ENCODE data around the gene GSTT2B.
"Not testable (repeated sequence)": the region's sequence is repeated elsewhere in the genome, so short reads cannot be mapped to it uniquely, and the experiment has no call there.

GSTT2B gene, protein sequence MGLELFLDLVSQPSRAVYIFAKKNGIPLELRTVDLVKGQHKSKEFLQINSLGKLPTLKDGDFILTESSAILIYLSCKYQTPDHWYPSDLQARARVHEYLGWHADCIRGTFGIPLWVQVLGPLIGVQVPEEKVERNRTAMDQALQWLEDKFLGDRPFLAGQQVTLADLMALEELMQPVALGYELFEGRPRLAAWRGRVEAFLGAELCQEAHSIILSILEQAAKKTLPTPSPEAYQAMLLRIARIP

DNA sequence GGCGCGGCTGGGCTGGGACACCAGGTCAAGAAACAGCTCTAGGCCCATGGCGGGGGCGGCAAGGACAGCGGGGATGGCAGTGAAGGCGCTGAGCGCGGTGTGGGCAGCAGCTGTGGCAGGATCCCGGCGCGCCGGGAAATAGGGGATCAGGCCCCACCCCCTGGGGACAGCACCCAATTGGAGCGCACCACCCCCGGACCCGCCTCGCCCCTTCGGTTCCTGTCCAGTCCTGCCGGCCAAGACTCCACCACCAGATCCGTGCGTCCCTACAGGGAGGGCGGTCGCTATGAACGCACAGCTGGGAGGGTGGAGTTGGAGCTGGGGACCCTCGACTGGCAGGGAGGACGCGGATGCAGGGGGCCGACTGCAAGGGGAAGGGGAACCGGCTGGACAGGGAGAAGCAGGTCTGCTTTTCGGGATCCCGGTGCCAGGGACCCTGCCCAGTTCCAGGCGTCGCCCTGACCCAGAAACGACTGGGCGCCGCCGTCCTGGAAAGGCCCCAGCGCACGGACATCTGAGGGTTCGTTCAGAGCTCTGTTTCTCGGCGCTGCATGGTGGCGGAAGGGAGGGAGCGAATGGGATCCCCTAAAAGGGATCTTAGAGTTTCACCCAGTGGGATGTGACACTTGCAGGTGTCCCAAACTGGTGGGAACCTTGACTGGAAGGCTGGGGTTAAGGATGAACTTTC, at the start of gene GSTT2B:
Gene GSTT2B, minus strand, starts transcription at position 112 of the 688 bp plus-strand sequence. Its CDS starts 64 bp downstream, at position 48.
- not testable (repeated sequence) for DNase-seq (ENCODE audit: low spot score)

DNA sequence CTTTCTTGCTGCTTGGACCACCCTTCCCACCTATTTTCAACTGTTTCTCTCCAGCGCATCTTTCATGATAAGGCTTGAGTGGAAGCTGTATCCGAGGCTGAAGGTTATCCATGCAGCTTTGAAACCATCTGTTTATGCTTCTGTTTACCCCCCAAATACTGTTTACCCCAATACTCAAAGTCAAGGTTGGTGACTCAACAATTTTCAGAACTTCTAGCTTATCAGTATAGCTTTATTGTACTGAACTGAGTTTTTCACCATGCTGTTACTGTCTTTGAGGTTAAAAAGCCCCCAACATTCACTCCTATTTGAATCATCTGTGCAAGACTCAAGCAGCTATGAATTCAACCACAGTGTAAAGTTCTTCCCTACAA, 49.0 kb upstream of the GSTT2B start:
- no peak for DNase-seq (ENCODE audit: low spot score)

DNA sequence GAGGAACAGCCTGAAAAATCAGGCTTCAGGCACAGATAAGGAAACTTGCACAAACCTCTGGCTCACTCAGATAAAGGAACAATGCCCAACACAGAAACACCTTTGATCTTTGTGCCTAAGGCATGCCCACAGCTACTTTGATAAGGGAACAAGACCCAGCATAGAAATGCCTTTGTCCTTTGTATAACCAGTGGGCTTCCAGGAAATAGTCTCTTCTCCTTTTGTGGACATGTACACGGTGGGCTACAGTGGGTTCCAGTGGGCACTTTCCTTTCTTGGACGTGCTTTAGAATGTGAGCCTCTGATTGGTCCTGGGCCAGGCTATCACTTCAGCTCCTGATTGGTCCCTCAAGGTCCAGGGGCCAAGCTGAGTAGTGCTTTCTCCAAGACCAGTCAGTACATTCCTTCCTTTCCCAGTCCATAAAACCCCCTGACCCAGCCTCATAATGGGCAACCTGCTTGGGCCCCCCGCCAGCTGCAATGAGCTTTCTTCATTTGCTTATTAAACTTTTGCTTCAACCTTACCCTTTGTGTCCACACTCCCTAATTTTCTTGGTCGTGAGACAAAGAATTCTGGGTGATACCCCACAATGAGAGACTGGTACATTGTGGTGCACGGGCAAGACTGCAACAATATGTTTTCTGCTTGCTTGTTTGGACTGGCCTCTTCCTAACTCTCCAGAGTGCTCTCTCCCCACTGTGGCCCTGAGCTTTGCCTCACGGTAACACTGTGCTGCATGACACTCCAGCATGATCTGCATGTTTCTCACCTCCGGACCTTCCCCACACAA, 48.4 kb upstream of the GSTT2B start:
- DNase-seq (ENCODE audit: low spot score), result no peak

DNA sequence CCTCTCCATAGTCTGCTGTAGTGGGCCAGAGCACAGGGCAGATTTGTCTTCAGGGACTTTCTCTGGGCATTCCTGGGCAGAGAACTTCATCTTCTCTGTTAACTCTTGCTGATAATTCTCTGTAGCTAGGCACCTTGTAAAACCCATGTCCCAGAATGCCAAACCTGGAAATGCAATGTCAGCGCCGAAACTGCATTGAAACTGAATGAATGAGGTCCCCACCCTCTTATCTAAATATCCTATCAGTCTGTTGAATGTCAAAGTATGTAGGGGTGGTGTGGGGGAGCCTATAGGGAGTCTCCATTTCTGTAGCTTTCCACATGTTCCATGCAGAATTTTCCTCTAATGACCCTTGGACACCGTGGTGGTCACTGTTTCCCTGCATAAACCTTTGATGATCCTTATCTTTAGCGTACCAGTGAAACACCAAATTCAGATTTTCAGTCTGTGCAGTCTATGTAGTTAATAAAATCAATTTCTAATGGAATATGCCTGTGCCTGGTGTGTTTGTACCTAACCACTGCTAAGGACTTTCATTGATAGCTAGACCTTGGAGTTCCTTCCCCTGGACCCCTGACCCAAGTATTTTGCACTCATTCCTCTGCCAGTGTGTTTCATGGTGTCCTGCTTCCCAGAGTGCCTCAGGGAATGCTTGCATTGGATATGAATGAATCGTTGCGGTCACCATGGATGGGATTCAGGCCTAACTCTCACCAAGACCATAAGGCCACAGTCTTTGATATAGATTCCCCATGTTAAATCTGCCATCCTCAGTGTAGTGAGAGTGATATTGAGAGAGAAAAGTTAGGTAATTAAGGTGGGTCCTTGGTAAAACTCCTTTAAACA, 47.6 kb upstream of the GSTT2B start:
- no peak for DNase-seq (ENCODE audit: low spot score)

DNA sequence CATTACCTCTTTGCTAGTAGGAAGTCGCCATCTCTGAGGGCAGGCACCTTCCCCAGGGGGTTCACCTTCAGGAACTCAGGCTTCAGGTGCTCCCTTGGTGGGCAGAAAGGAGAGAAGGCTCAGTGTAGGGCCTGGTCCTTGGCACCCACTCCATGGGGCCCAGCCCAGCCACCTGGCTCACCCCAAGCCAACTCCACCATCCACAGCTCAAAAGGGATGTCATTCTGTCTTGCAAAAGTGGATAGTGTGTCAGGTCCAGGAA, 47.0 kb upstream of the GSTT2B start:
- DNase-seq (ENCODE audit: low spot score), result no peak

DNA sequence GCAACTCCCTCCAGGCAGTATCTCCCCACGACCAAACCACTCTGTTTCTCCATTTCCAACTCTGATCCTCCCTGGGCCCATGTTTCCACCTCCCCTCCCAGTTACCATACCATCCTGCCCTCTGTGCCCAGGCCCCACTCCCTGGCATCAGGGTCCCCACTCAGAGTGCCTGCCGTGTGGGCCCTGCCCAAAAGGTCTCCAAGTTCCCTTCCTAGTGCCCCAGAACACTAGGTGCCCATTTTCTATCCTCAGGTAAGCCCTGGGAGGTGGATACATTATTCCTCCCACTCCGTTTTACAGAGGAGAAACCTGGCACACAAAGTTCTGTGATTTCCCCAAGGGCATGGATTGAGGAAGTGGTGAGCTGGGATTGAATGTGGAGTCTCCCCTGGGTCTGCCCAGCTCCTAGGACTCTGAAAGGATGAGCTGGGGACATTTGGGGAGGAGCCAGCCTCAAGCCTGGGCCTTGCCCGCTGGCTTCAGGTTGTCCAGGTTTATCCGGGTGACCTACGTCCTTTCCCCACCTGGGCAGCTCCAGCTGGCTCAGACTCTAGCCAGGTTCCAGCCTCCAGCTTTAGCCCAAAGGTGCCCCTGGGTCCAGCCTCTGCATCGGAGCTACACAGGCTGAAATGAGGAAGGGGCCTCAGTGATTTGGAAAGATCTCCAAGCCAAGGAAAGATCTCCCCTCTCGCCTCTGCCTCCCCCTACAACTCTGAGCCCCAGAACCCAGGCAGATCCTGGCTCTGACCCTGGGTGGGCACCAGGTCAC, 46.4 kb upstream of the GSTT2B start:
- DNase-seq (ENCODE audit: low spot score), result no peak

DNA sequence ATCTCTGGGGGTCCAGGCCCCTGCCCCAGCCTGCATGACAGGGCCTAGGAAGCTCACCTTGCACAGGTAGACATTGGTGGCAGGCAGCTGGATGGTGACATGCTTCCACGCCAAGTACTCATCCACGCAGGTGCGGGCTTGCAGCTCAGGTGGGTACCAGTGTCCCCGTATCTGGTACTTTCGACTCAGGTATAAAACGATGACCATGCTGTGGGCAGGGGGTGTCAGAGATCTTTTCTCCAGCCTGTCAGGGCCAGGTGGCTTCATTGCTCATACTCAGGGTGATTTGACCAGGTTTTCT, 45.9 kb upstream of the GSTT2B start:
- no peak for DNase-seq (ENCODE audit: low spot score)

DNA sequence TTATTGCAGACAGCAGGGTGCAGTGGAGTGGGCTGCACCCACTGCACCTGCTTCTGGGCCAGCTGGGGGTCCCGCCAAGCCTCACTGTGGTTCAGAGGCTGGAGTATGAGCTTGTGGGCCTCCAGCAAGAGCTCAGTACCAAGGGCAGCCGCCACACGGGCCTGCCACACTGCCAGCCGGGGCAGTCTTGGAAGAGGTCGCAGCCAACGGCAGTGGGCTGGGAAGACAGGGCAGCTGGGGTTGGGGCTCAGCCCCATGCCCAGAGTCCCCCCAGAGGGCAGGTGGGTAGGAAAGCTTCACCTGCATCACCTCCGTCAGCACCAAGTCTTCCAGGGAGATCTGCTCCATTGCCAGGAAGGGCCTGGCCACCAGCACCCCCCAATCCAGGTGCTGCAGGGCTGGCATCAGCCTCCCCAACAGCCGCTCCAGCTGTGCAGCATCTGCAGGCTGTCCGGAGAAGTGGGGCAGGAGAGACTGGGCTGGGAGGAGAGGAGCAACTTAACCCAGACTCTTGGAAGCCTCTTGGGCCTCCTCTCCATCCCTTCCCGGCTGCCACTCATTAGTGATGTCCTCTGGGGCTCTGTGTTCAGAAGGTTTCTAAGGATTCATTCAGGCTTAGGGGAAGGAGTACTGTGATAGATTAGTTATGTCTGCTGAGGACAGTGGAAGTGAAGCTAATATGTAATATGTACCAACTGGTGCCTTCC, 45.4 kb upstream of the GSTT2B start:
- DNase-seq (ENCODE audit: low spot score), result no peak

DNA sequence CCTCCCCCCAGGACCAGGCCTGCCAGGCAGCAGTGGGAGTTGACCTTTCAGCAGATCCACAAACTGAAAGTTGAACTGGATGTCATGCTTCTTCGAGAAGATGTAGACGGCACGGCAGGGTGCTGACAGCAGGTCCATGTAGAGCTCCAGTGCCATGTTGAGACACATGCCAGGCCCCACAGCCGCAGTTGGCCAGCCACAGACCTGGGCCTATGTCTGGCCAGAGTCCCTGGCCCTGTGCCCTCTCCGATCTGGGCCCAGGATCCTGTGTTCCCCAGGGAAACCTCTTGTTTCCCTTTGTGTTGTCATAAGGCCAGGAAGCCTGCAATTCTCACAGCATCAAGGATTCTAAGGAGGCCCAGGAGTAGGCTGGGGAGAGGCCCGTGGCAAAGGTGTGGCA, 44.2 kb upstream of the GSTT2B start, which contains the start of gene GSTT4:
Gene GSTT4, minus strand, starts transcription at position 253 of the 400 bp plus-strand sequence. Its CDS starts 97 bp downstream, at position 156.
- DNase-seq (ENCODE audit: low spot score), result no peak

DNA sequence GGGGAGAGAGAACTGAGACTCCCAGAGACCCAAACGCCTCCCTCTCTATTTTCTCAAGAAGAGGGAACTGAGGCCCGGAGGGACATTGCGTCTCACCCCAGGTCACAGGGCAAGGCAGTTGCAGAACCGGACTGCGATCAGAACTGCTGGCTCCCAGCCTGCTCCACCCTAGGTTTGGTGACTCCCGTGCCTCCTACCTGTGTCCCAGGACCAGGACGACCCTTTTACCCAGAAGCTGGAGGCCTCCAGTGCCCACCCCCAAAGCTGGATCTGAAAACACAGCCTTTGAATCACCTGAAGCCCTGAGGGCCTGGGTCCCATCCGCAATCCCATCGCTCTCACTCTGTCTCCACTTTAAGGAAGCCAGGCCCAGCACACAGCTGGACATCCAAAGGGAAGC, 42.9 kb upstream of the GSTT2B start:
- DNase-seq (ENCODE audit: low spot score), result no peak

DNA sequence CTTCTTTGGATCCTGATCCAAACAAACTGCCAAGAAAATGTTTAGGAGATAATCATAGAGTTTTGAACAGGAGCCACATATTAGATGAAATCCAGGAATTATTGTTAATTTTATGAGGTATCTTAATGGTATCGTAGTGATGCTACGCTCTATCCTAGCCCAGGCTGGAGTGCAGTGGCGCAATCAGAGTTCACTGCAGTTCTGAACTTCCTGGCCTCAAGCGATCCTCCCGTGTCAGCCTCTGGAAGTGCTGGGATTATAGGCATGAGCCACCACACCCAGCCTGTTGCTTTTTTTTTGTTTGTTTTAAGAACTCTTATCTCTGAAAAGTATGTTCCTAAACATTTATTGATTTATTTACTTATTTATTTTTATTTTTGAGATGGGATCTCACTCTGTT, 41.9 kb upstream of the GSTT2B start:
- no peak for DNase-seq (ENCODE audit: low spot score)

DNA sequence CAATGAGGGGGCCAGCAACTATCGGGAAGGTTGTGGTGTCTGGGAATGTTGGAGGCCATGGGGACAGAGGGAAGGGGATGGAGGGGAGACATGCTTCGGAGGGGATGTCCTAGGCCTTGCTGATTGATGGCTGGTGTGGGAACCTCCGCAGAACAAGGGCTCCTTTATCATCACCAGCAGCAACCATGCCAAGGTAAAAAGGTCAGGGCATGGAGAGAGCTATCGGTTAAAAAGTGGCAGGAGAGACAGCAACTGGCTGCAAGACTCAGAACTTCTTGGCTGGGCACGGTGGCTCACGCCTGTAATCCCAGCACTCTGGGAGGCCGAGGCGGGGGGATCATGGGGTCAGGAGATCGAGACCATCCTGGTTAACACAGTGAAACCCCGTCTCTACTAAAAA, 41.3 kb upstream of the GSTT2B start:
- DNase-seq (ENCODE audit: low spot score), result no peak

DNA sequence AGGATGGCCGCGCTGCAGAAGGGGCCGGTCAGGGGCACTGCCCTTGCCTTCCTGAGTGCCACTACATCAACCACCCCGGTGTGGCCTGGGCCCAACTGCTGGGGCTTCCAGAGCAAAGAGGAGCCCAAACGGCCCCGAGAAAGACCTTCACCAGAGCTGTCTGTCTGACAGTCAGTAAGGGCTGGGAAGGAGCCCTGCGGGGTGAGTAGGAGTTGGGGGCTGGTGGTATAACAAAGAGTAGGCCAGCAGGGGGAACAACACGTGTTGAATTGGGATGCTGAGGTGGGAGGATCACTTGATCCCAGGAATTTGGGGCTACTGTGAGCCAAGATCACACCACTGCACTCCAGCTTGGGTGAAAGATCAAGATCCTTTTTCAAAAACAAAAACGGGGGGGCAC, 40.3 kb upstream of the GSTT2B start:
- DNase-seq (ENCODE audit: low spot score), result no peak

DNA sequence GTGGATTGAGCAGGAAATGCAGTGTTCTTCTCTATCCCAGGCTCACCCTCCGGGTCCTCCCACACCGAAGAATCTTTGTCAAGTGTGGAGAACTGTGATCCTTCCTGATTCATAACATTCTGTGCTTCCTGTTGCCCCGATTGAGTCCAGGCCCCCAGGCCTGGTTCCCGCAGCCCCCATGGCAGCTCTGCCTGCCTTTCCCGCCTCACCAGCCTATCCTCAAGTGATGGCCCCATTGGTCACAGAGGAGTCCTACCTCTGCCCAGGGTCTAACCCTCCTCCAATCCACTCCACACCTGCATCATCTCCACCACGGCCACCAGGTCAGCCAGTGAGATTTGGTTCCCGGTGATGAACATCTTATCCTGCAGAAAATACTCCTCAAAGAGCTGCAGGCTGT, 38.8 kb upstream of the GSTT2B start:
- DNase-seq (ENCODE audit: low spot score), result not testable (repeated sequence)

DNA sequence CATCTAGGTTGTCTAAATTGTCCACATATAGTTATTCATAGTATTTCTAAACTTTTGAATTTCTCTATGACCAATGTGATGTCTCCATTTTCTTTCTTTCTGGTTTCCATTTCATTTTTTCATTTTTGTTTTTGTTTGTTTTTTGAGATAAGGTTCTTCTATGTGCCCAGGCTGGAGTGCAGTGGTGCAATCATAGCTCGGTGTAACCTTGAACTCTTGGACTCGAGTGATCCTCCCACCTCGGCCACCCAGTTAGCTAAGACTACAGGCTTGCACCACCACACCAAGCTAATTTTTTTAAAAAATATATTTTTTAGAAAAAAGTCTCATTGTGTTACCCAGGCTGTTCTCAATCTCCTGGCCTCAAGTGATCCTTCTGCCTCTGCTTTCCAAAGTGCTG, 36.1 kb upstream of the GSTT2B start:
- DNase-seq (ENCODE audit: low spot score), result no peak

DNA sequence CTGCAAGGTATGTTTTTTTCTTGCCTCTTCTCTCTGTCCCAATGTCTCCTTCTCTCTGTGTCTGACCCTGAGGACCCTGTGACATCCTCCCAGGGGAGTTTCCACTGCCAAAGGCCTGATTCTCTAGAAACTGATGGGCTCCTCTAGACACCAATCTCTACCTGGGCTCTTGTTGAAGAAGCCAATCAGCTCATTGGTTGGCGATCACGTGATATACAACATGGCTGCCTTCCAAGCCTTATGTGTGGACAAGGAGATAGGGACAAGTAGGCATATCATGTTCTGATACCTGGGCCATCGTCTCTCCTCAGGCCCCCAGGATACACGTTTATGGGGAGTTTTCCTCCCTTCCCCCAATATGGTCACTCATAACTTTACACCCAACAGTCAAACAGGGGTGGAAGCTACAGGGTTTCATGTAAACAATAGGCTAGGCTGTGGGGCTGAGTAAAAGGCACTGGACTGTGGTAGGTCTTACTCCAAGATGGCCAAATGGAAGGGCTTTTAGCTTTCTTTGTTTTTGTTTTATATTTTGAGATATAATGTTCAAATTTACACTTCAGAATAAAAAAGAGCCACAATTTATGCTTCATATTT, 32.7 kb upstream of the GSTT2B start:
- not testable (repeated sequence) for DNase-seq (ENCODE audit: low spot score)

DNA sequence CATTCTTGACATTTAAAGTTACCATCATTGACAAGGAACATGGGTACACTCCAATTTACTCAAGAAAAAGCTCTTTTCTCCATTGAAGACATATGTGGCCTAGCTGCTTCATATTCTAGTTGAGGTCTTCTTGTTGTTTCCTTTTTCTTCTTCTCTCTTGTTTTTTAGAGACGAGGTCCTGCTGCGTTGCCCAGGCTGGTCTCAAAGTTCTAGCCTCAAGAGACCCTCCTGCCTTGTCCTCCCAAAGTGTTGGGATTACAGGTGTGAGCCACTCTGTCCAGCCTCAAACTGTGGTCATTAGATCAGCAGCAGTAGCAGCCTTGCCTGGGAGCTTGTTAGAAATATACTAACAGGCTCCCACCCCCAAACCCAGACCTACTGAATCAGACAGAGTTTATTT, 32.1 kb upstream of the GSTT2B start:
- not testable (repeated sequence) for DNase-seq (ENCODE audit: low spot score)

DNA sequence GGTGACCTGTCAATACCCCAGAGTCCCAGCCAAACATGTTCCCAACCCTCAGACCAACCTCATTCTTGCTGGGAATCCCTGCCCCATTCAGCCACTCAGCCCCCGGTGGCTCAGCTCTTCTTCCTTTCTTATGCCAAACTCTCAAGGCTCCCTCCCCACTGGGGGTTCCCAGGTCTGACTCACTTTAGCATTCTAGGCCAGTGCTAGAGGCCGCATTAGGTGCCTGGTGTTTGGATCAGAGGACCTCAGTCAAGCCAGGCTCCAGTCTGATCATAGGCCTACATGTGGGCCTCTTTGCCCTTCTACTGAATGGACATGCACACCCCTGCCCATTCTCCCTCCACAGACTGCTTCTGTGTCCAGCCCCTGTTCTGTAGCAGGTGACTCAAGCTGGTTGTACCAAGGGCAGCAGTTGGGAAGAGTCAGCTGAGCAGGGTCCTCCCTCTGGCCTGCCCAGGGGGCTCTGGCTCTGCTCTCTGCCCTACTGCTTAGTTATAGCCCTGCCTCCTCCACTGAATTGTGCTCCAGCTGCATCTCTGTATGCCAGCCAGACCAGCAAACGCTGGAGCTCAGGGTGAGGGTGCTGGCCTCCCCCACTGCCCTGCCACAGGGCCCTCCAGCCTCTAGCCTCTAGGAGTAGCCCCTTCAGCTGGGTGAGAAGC, 28.7 kb upstream of the GSTT2B start:
- DNase-seq (ENCODE audit: low spot score), result not testable (repeated sequence)

DNA sequence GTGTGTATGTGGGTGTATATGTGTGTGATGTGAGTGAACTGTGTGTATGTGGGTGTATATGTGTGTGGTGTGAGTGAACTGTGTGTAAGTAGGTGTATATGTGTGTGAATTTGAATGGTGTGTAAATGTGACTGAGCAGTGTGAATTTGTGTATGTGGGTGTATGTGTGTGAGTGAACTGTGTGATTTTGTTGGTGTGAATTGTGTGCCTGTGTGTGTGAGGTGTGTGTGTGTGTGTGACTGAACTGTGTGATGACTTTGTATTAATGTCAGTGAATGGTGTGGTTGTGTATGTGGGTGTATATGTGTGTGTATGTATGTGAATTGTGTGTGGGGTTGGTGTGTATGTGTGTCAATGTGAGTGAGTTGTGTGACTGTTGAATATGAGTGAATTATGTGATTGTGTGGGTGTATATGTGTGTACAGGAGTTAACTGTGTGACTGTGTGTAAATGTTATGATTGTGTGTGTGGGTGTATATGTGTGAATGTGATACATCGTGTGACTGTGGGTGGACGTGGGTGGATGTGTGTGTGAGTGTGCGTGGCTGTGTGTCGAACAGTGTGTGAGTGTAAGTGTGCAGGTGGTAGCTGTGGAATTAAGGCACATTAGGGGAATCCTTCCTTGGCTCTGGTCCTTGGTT, 25.7 kb upstream of the GSTT2B start:
- DNase-seq (ENCODE audit: low spot score), result not testable (repeated sequence)

DNA sequence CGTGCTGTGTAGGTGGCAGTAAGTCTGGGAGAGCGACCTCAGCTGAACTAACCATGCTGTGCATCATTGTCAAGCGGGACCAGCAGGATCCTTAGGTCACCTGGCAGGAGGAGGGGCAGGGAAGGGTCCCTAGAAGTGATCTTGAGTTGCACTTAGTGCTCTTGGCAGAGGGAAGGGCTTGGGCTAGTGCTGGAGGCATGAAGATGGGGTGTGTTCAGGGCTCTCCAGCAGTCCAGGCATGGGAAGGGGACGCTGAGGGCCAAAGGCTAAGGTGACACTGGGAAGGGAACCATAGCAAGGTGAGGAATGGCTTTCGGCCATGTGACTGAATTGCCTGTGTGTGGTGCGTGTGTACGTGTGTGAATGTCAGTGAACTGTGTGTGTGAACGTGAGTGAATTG, 25.1 kb upstream of the GSTT2B start:
- DNase-seq (ENCODE audit: low spot score), result not testable (repeated sequence)

All from LoVo (cell line).